Skeletal muscle satellite cell (primary cell): ENCODE measurements around the gene HNRNPF.

Source experiments
- H3K27me3 ChIP-seq: 2 replicates; pipeline ENCODE4 v1.7.0; 2013; ENCODE audit warnings: low read length; ENCODE audit not compliant: control insufficient read depth, insufficient read depth
- H3K36me3 ChIP-seq: 2 replicates; pipeline ENCODE4 v1.7.0; 2013; ENCODE audit warnings: mild to moderate bottlenecking, control low read depth, low read length; ENCODE audit not compliant: insufficient read depth
- H3K4me1 ChIP-seq: 2 replicates; pipeline ENCODE4 v1.7.0; 2013; ENCODE audit warnings: low read length; ENCODE audit not compliant: control insufficient read depth, insufficient read depth
- H3K4me2 ChIP-seq: 2 replicates; pipeline ENCODE4 v1.7.0; 2013; ENCODE audit warnings: mild to moderate bottlenecking, low read length
- H3K4me3 ChIP-seq: 2 replicates; pipeline ENCODE4 v1.7.0; 2013; ENCODE audit warnings: low read length
- H3K9ac ChIP-seq: 2 replicates; pipeline ENCODE4 v1.7.0; 2013; ENCODE audit warnings: mild to moderate bottlenecking, low read depth, low read length, moderate library complexity
- H3K9me3 ChIP-seq: replicated peaks from 2 replicates; pipeline ENCODE4 v1.7.0; 2013; ENCODE audit warnings: mild to moderate bottlenecking, control low read depth, low read length

Gene HNRNPF

GRCh38 chr10:43403911-43404703, 4.9 kb downstream of the HNRNPF start:
- Histone ChIP-seq H3K36me3 (peaks cover 20% of the 10 kb centered on the region), H3K4me2 (peak overlapping the region; percentile 99), H3K27me3 (no peaks in the 10 kb centered on the region), H3K4me1 (peaks cover 55% of the 10 kb centered on the region), H3K9ac (no peak overlapping the region), H3K4me3 (peak overlapping the region; percentile 51), H3K9me3 (no peaks in the 10 kb centered on the region)

GRCh38 chr10:43402880-43403452, 6.0 kb downstream of the HNRNPF start:
- no peaks in the 10 kb centered on the region for H3K9me3 ChIP-seq
- H3K36me3 ChIP-seq = peaks cover 28% of the 10 kb centered on the region
- H3K4me1 ChIP-seq = peaks cover 66% of the 10 kb centered on the region
- H3K4me2 ChIP-seq = no peak overlapping the region
- H3K4me3 ChIP-seq = no peak overlapping the region
- H3K27me3 ChIP-seq = no peaks in the 10 kb centered on the region
- H3K9ac ChIP-seq = no peak overlapping the region

GRCh38 chr10:43402176-43402575, 6.8 kb downstream of the HNRNPF start:
- Histone ChIP-seq H3K4me1 (peaks cover 74% of the 10 kb centered on the region), H3K27me3 (no peaks in the 10 kb centered on the region), H3K9me3 (no peaks in the 10 kb centered on the region), H3K36me3 (peaks cover 28% of the 10 kb centered on the region), H3K4me3 (no peak overlapping the region), H3K9ac (peak overlapping the region; percentile 21), H3K4me2 (no peak overlapping the region)

DNA sequence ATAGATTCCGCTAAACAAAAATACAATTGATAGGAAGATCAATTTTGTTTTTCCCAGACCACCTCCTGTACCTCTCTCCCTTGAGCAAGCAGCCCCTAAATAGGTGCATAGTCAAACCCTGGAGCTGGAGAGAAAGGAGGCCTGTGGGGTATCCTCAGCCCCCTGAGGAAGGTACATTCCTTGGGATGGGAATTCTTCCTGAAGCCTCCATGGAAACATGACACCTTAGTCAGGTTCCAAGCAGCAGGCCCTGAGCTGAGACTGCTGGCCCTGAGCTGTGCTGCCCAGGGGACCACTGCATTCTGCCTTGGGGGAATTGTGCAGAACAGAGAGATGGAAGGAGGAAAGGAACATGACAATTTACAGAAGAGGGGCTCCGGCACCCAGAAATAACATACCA, 7.4 kb downstream of the HNRNPF start:
- Histone ChIP-seq H3K4me1 (peaks cover 75% of the 10 kb centered on the region), H3K27me3 (no peaks in the 10 kb centered on the region), H3K36me3 (peaks cover 28% of the 10 kb centered on the region), H3K4me3 (no peak overlapping the region), H3K4me2 (peak overlapping the region; percentile 12), H3K9me3 (no peaks in the 10 kb centered on the region), H3K9ac (peak overlapping the region; percentile 21)

- H3K4me3 ChIP-seq = no peak overlapping the region
- H3K9ac ChIP-seq = no peak overlapping the region
- H3K4me1 ChIP-seq = peaks cover 79% of the 10 kb centered on the region
These were observed 9.4 kb downstream of the HNRNPF start for GRCh38 chr10:43399320-43400310.

GRCh38 chr10:43398939-43399319, 10.1 kb downstream of the HNRNPF start:
- no peaks in the 10 kb centered on the region for H3K9me3 ChIP-seq
- H3K4me2 ChIP-seq = peak overlapping the region; percentile 93
- no peak overlapping the region for H3K4me3 ChIP-seq
- H3K36me3 ChIP-seq = peaks cover 48% of the 10 kb centered on the region
- no peak overlapping the region for H3K9ac ChIP-seq
- H3K4me1 ChIP-seq = peaks cover 73% of the 10 kb centered on the region
- no peaks in the 10 kb centered on the region for H3K27me3 ChIP-seq

More at GRCh38 chr10:43399320-43400310, 9.4 kb downstream of the HNRNPF start:
- Histone ChIP-seq H3K4me2 (peak overlapping the region; percentile 93), H3K27me3 (no peaks in the 10 kb centered on the region), H3K9me3 (no peaks in the 10 kb centered on the region), H3K36me3 (peaks cover 41% of the 10 kb centered on the region)

DNA sequence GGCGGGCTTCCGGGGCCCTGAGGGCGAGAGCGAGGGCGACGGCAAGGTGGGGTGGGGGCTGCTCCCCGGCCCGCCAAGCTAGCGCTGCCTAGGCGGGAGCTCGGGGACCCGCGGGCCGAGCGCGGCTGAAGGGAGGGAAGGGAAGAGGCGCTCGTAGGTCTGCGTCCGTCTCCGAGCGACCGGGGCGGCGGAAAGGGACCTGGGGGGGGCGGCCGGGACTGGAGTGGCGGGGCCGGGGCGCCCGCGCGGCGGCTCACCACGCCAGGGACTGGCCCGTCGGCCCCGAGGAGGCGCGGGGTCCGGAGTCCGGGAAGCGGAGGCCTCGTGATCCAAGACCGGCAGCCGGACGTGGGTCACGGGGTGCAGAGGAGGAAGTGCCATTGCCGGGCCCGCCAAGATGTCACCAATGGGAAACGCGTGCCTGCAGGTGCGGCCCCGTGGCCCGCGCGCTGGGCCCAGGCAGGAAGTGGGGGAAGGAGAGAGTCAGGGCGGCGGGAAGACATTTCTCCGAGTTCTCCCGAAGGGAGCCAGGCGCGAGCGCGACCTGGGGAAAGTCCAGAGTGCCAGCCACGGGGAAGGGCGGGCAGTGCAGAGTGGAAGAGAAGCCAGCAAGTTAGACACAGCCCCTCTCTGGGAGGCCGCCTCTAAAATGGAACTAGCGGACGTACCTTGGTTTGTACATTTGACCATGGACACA, 11.9 kb downstream of the HNRNPF start:
- Histone ChIP-seq H3K4me1 (peaks cover 56% of the 10 kb centered on the region), H3K4me2 (peak overlapping the region; percentile 93), H3K36me3 (peaks cover 48% of the 10 kb centered on the region), H3K9me3 (no peaks in the 10 kb centered on the region), H3K4me3 (peak overlapping the region; percentile 87), H3K27me3 (no peaks in the 10 kb centered on the region), H3K9ac (peak overlapping the region; percentile 88)

- Histone ChIP-seq H3K4me3 (peak overlapping the region; percentile 87), H3K4me1 (peaks cover 48% of the 10 kb centered on the region), H3K9ac (peak overlapping the region; percentile 88), H3K9me3 (no peaks in the 10 kb centered on the region), H3K4me2 (peak overlapping the region; percentile 98), H3K36me3 (peaks cover 55% of the 10 kb centered on the region), H3K27me3 (no peaks in the 10 kb centered on the region)
These were observed 12.7 kb downstream of the HNRNPF start for GRCh38 chr10:43396061-43396927.

- Histone ChIP-seq H3K9ac (peak overlapping the region; percentile 88), H3K4me1 (peaks cover 48% of the 10 kb centered on the region), H3K36me3 (peaks cover 57% of the 10 kb centered on the region), H3K9me3 (no peaks in the 10 kb centered on the region), H3K4me3 (peak overlapping the region; percentile 87), H3K27me3 (no peaks in the 10 kb centered on the region), H3K4me2 (peak overlapping the region; percentile 98)
These were observed 13.4 kb downstream of the HNRNPF start for GRCh38 chr10:43395571-43396060.

- Histone ChIP-seq H3K4me3 (peak overlapping the region; percentile 87), H3K9ac (peak overlapping the region; percentile 88), H3K36me3 (peaks cover 65% of the 10 kb centered on the region), H3K4me1 (peaks cover 43% of the 10 kb centered on the region), H3K4me2 (peak overlapping the region; percentile 98), H3K27me3 (no peaks in the 10 kb centered on the region), H3K9me3 (no peaks in the 10 kb centered on the region)
These were observed 14.1 kb downstream of the HNRNPF start for GRCh38 chr10:43394868-43395267.
